ENCODE results near the gene PTCD1.
"Not testable (repeated sequence)": the region's sequence is repeated elsewhere in the genome, so short reads cannot be mapped to it uniquely, and the experiment has no call there.

Gene PTCD1

GRCh38 chr7:99407872-99408378 is 30.7 kb downstream of the PTCD1 start:
- DNase-seq, result no peak

- no peak for DNase-seq
These were observed 32.0 kb downstream of the PTCD1 start for GRCh38 chr7:99406557-99406956.

GRCh38 chr7:99404977-99405320 is 33.6 kb downstream of the PTCD1 start:
- no peak for DNase-seq

GRCh38 chr7:99404235-99404976 is 34.2 kb downstream of the PTCD1 start:
- no peak for DNase-seq

GRCh38 chr7:99403764-99404163 is 34.8 kb downstream of the PTCD1 start:
- DNase-seq, result no peak

- no peak for DNase-seq
These were observed 35.7 kb downstream of the PTCD1 start for GRCh38 chr7:99402854-99403253.

GRCh38 chr7:99399597-99399996 is 39.0 kb downstream of the PTCD1 start:
- no peak for DNase-seq

- DNase-seq, result no peak
These were observed 39.6 kb downstream of the PTCD1 start for GRCh38 chr7:99398891-99399445.

- no peak for DNase-seq
These were observed 41.2 kb downstream of the PTCD1 start for GRCh38 chr7:99397297-99397983.

GRCh38 chr7:99396418-99397296 is 41.9 kb downstream of the PTCD1 start:
- DNase-seq, result no peak

- no peak for DNase-seq
These were observed 42.8 kb downstream of the PTCD1 start for GRCh38 chr7:99395616-99396327.

GRCh38 chr7:99394188-99394502 is 44.5 kb downstream of the PTCD1 start:
- no peak for DNase-seq

GRCh38 chr7:99393355-99394187 is 45.0 kb downstream of the PTCD1 start:
- DNase-seq, result no peak

GRCh38 chr7:99392659-99393354 is 45.8 kb downstream of the PTCD1 start:
- DNase-seq, result no peak

- no peak for DNase-seq
These were observed 46.6 kb downstream of the PTCD1 start for GRCh38 chr7:99392046-99392445.

GRCh38 chr7:99390941-99391602 is 47.5 kb downstream of the PTCD1 start:
- DNase-seq, result no peak

GRCh38 chr7:99389772-99390171 is 48.8 kb downstream of the PTCD1 start:
- DNase-seq, result no peak

GRCh38 chr7:99387912-99388311 is 50.7 kb downstream of the PTCD1 start:
- DNase-seq, result no peak

GRCh38 chr7:99387239-99387635 is 51.4 kb downstream of the PTCD1 start:
- not testable (repeated sequence) for DNase-seq

GRCh38 chr7:99386584-99387238 is 51.9 kb downstream of the PTCD1 start:
- peak; percentile 16 for DNase-seq
